ENCODE data around the gene SRMS. TPM values are rescaled to one million over a fixed set of nuclear protein-coding genes. Genes with fewer than 3 reads are reported as not detected.

The SRMS gene
- polyA plus RNA-seq, 1 donor (not counting 4 experiments of a cell fraction or from before 2014, with no cell fraction given) = 0.10 TPM

DNA sequence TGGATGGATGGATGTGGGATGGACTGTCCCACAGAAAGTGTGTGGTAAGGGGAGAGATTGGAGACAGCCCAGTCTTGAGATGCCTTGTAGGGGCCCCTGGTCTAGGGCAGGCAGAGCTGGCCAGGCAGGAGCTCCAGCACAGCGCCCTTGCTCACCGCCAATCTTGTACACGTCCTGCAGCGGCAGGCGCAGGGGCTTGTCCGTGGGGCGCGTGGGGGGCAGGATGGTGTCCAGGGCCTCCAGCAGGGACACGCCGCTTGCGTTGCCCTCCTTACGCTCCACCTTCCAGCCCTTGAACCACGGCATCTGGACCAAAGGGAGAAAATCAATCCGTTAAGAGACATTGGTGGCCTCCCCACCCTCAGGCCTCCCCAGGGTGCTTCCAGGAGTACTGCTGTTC lies 54.6 kb downstream of the SRMS start:
- no peak overlapping the region for H3K27ac ChIP-seq (ENCODE audit: control insufficient read depth, insufficient read depth, low read length)
- H3K4me3 ChIP-seq (ENCODE audit: control insufficient read depth in 2 of 3, extremely low read depth in 1 of 3, insufficient read depth in 2 of 3, low read depth in 1 of 3, low read length in 3 of 3) = no peak overlapping the region
- peaks cover 34% of the 10 kb centered on the region for H3K27me3 ChIP-seq (ENCODE audit: control insufficient read depth, extremely low read depth, insufficient read depth, low read length)
- H4K20me1 ChIP-seq (ENCODE audit: control insufficient read depth, extremely low read depth, insufficient read depth, low read length) = no peaks in the 10 kb centered on the region
- no peak overlapping the region for H2AFZ ChIP-seq (ENCODE audit: control insufficient read depth, low read length)
- dilution Hi-C loops (cut with MboI; ENCODE audit: extremely low pct_ligation_motif_present, low sequenced_read_pairs) = no loop called here
- H3K9me3 ChIP-seq (ENCODE audit: control insufficient read depth, low read depth, low read length) = no peaks in the 10 kb centered on the region
- no peak overlapping the region for H3K4me2 ChIP-seq (ENCODE audit: control insufficient read depth, extremely low read depth, insufficient read depth, low read depth, low read length)
- H3K9me1 ChIP-seq (ENCODE audit: control insufficient read depth, extremely low read depth, insufficient read depth, low read length) = no peaks in the 10 kb centered on the region
- H3K9ac ChIP-seq (ENCODE audit: control insufficient read depth, extremely low read depth, insufficient read depth, low read length) = no peak overlapping the region
- H3K4me1 ChIP-seq (ENCODE audit: control insufficient read depth, extremely low read depth, insufficient read depth, low read length) = peaks cover 2% of the 10 kb centered on the region
- FAIRE-seq (no peak), DNase-seq (ENCODE audit: low read depth, low spot score) (no peak)
- H3K36me3 ChIP-seq (ENCODE audit: control insufficient read depth in 2 of 2, extremely low read depth in 1 of 2, insufficient read depth in 2 of 2, low read length in 2 of 2) = no peaks in the 10 kb centered on the region
- TF ChIP-seq, protein P1, sequence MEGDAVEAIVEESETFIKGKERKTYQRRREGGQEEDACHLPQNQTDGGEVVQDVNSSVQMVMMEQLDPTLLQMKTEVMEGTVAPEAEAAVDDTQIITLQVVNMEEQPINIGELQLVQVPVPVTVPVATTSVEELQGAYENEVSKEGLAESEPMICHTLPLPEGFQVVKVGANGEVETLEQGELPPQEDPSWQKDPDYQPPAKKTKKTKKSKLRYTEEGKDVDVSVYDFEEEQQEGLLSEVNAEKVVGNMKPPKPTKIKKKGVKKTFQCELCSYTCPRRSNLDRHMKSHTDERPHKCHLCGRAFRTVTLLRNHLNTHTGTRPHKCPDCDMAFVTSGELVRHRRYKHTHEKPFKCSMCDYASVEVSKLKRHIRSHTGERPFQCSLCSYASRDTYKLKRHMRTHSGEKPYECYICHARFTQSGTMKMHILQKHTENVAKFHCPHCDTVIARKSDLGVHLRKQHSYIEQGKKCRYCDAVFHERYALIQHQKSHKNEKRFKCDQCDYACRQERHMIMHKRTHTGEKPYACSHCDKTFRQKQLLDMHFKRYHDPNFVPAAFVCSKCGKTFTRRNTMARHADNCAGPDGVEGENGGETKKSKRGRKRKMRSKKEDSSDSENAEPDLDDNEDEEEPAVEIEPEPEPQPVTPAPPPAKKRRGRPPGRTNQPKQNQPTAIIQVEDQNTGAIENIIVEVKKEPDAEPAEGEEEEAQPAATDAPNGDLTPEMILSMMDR (optimal IDR thresholded peaks at IDR 0.05 in 1 of 3, IDR thresholded peaks at IDR 0.05 in 1 of 3, conservative IDR thresholded peaks at IDR 0.05 in 1 of 3; ENCODE audit: extremely low read depth in 1 of 3, insufficient read depth in 2 of 3, low read length in 3 of 3) = no peak
- no peak for TF ChIP-seq EZH2 (IDR thresholded peaks at IDR 0.05; ENCODE audit: low read length)
- no peaks in the 10 kb centered on the region for H3K79me2 ChIP-seq (ENCODE audit: control insufficient read depth, insufficient read depth, low read length)

GRCh38 chr20:63492518-63492917 lies 55.0 kb downstream of the SRMS start:
- FAIRE-seq (no peak), DNase-seq (ENCODE audit: low read depth, low spot score) (no peak)
- Histone ChIP-seq H3K9me3 (ENCODE audit: control insufficient read depth, low read depth, low read length) (no peaks in the 10 kb centered on the region), H4K20me1 (ENCODE audit: control insufficient read depth, extremely low read depth, insufficient read depth, low read length) (no peaks in the 10 kb centered on the region), H3K4me1 (ENCODE audit: control insufficient read depth, extremely low read depth, insufficient read depth, low read length) (peaks cover 2% of the 10 kb centered on the region), H3K4me3 (ENCODE audit: control insufficient read depth in 2 of 3, extremely low read depth in 1 of 3, insufficient read depth in 2 of 3, low read depth in 1 of 3, low read length in 3 of 3) (no peak overlapping the region), H3K4me2 (ENCODE audit: control insufficient read depth, extremely low read depth, insufficient read depth, low read depth, low read length) (no peak overlapping the region), H3K79me2 (ENCODE audit: control insufficient read depth, insufficient read depth, low read length) (no peaks in the 10 kb centered on the region), H3K36me3 (ENCODE audit: control insufficient read depth in 2 of 2, extremely low read depth in 1 of 2, insufficient read depth in 2 of 2, low read length in 2 of 2) (no peaks in the 10 kb centered on the region), H3K9ac (ENCODE audit: control insufficient read depth, extremely low read depth, insufficient read depth, low read length) (no peak overlapping the region), H3K9me1 (ENCODE audit: control insufficient read depth, extremely low read depth, insufficient read depth, low read length) (no peaks in the 10 kb centered on the region), H3K27ac (ENCODE audit: control insufficient read depth, insufficient read depth, low read length) (no peak overlapping the region), H3K27me3 (ENCODE audit: control insufficient read depth, extremely low read depth, insufficient read depth, low read length) (peaks cover 33% of the 10 kb centered on the region), H2AFZ (ENCODE audit: control insufficient read depth, low read length) (no peak overlapping the region)
- TF ChIP-seq EZH2 (IDR thresholded peaks at IDR 0.05; ENCODE audit: low read length) = no peak
- TF ChIP-seq, protein P1 (optimal IDR thresholded peaks at IDR 0.05 in 1 of 3, IDR thresholded peaks at IDR 0.05 in 1 of 3, conservative IDR thresholded peaks at IDR 0.05 in 1 of 3; ENCODE audit: extremely low read depth in 1 of 3, insufficient read depth in 2 of 3, low read length in 3 of 3) = no peak
- dilution Hi-C loops (cut with MboI; ENCODE audit: extremely low pct_ligation_motif_present, low sequenced_read_pairs) = no loop called here
